Activated CD8-positive, alpha-beta memory T cell treated with anti-CD3 and anti-CD28 coated beads, Interleukin-2, amount 50 U/mL, for 48 hours (primary cell): ENCODE results near the gene DDIAS.
"Not testable (repeated sequence)": the region's sequence is repeated elsewhere in the genome, so short reads cannot be mapped to it uniquely, and the experiment has no call there.

ENCODE experiments used
- DNase-seq: peaks from one replicate; pipeline ENCODE4 v3.0.0-alpha.2; 2020

DDIAS gene

GRCh38 chr11:82892611-82893169 is 8.8 kb upstream of the DDIAS start:
- DNase-seq: no peak

GRCh38 chr11:82895437-82896091 is 6.0 kb upstream of the DDIAS start:
- DNase-seq: no peak

GRCh38 chr11:82896183-82896582 is 5.4 kb upstream of the DDIAS start:
- no peak for DNase-seq

GRCh38 chr11:82898241-82898640 is 3.3 kb upstream of the DDIAS start:
- no peak for DNase-seq

- DNase-seq: no peak
These were observed 2.2 kb upstream of the DDIAS start for GRCh38 chr11:82899186-82899820.

- no peak for DNase-seq
These were observed 1.6 kb upstream of the DDIAS start for GRCh38 chr11:82899957-82900276.

- peak; percentile 94 for DNase-seq
These were observed 1.0 kb upstream of the DDIAS start, which contains the start of gene PRCP for GRCh38 chr11:82900277-82901164. Gene PRCP (minus strand): TSS chr11:82900430. CDS start chr11:82900402, 28 bp downstream.

- no peak for DNase-seq
These were observed 468 bp downstream of the DDIAS start for GRCh38 chr11:82901922-82902485.

GRCh38 chr11:82902880-82903279 is 1.3 kb downstream of the DDIAS start:
- no peak for DNase-seq

- no peak for DNase-seq
These were observed 2.5 kb downstream of the DDIAS start for GRCh38 chr11:82903843-82904586.

- DNase-seq: no peak
These were observed 4.7 kb downstream of the DDIAS start for GRCh38 chr11:82906236-82906635.

- DNase-seq: no peak
These were observed 5.4 kb downstream of the DDIAS start for GRCh38 chr11:82906931-82907330.

- DNase-seq: no peak
These were observed 5.8 kb downstream of the DDIAS start for GRCh38 chr11:82907371-82907770.

- DNase-seq: no peak
These were observed 6.8 kb downstream of the DDIAS start for GRCh38 chr11:82908311-82908710.

- no peak for DNase-seq
These were observed 7.6 kb downstream of the DDIAS start for GRCh38 chr11:82909015-82909640.

GRCh38 chr11:82919786-82920185 is 18.2 kb downstream of the DDIAS start:
- DNase-seq: not testable (repeated sequence)

GRCh38 chr11:82920227-82920626 is 18.7 kb downstream of the DDIAS start:
- DNase-seq: not testable (repeated sequence)

GRCh38 chr11:82922396-82923173 is 21.0 kb downstream of the DDIAS start:
- DNase-seq: not testable (repeated sequence)

GRCh38 chr11:82924522-82925224 is 23.1 kb downstream of the DDIAS start:
- no peak for DNase-seq

GRCh38 chr11:82927264-82927880 is 25.8 kb downstream of the DDIAS start:
- DNase-seq: no peak
